HG02642 (cell line): ENCODE measurements around the gene LMX1A.
A peak's percentile ranks its signal among the peaks of the same experiment; 100 is the strongest.

ENCODE experiments used
- ATAC-seq: cut with Tn5 transposase; IDR thresholded peaks from one replicate; pipeline ENCODE4 v1.9.1; 2021; ENCODE audit warnings: mild to moderate bottlenecking; ENCODE audit not compliant: unreplicated experiment, poor library complexity

LMX1A gene

DNA sequence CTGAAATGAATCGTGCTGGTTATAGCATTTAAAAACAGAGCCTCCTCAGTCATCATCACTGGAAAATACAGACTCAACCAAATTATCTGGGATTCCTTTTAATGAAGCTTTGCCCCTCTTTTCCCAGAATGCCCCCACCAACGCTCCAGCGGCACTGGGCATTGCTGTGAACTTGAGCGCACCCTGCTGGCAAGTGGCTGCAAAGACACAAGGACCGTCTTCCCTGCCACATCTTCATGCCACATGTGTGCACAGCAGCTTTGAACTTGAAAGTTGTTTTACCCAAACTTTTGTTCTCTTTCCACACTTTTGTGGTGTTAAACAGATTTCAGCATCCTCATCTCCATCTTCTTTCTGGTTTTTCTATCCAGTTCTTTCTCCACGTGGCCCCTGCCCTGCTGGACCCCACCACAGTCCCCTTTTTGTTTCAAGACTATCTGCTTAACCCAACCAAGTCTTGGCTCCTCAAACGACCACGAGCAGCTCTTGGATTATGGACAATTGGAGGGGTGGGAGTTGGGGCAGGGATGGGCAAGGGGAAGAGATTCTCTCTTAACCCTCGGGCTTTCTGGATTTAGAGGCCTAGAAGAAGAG is 12.8 kb upstream of the LMX1A start:
- ATAC-seq, result peak; percentile 73

- ATAC-seq, result peak; percentile 62
Measured at GRCh38 chr1:165367375-165367993, 11.0 kb upstream of the LMX1A start.

GRCh38 chr1:165365341-165365740 is 8.8 kb upstream of the LMX1A start:
- ATAC-seq, result no peak

DNA sequence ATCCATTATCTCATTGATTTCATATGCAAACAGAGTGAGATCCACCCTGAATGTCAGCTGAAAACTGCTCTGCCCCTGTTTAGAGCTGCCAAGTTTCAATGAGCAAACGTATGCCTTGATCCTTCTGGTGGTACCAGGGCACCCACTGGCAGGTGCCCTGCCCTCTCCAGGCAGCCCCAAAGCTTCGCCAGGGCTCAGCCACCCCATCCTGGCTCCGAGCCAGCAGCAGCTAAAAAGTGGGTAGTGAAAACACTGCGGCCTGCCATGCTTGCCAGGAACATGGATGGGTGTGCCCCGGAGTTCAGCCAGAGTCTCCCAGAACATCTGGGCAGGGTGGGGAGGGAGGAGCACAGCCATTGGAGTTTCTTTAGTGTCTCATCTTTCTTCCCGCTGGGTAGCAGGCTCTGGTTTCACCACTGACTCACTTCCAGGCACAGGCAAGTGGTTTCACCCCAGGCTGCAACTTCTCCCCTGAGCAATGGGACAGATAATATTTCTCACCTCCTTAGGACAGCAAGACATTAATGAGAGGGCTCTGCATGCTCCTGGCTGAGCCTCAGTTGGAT is 8.1 kb upstream of the LMX1A start:
- no peak for ATAC-seq

DNA sequence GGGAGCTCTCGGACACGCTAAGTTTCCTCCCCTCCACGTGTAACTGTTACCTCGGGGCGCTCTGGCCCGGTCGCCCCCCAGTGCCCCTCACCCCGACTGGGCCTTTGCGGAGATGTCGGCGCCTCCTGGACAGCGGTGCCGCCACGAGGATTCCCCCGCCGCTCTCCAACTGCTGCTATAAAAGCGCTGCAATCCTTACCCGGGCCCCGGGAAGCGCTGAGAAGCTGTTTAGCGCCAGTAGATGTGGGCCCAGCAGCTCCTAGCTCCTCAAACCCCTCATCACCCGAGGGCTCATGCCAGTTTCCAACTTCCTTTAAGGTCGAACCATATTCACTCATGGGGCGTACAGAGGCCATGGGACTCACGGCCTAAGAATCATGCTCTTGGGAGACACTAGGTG is 361 bp upstream of the LMX1A start:
- ATAC-seq, result no peak

GRCh38 chr1:165355139-165355976 is 1.2 kb downstream of the LMX1A start:
- ATAC-seq, result no peak

- ATAC-seq, result no peak
Measured at GRCh38 chr1:165354739-165355138, 1.8 kb downstream of the LMX1A start.

DNA sequence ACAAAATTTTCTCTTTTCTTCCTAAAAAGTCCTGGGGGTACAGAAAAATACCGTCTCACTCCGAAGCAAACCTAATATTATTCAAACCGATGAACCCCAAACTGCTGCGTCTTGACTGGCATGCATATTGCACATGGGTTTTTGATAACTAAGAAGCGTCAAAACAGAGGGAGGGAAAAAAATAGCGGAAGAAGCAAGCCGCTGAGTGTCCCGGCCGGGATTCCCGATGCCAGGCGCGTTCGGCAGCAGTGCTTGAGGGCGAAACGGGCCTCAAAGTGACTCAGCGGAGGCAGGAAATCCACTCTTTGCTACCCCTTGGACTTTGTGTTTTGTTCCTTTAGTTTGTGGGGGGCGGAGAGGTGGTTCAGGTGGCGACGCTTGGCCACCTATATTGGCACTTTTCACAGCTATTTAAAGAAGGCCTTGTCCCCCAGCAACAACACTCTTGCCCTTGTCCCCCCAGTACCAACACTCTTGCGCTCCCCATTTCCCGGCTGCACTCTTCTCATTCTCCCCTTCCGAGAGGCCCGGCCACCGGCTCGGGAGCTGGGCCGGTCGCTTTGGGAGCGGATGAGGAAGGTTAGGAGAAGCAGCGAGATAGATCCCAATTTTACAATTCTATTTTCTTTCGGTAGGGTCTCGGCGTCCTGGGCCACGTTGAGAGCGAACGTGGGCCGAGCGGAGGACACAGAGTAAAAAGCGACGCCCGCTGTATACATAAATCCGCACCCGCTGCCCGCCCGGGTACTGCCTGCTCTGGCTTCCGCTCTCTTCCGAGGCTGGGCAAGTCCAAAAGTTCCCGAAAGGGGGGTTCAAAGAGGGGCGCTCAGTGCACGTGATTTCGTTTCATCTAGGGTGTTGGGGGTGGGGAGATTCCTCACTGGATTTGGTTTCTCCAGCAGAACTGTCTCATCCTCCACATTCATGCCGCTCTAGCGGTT is 2.5 kb downstream of the LMX1A start:
- ATAC-seq, result no peak

DNA sequence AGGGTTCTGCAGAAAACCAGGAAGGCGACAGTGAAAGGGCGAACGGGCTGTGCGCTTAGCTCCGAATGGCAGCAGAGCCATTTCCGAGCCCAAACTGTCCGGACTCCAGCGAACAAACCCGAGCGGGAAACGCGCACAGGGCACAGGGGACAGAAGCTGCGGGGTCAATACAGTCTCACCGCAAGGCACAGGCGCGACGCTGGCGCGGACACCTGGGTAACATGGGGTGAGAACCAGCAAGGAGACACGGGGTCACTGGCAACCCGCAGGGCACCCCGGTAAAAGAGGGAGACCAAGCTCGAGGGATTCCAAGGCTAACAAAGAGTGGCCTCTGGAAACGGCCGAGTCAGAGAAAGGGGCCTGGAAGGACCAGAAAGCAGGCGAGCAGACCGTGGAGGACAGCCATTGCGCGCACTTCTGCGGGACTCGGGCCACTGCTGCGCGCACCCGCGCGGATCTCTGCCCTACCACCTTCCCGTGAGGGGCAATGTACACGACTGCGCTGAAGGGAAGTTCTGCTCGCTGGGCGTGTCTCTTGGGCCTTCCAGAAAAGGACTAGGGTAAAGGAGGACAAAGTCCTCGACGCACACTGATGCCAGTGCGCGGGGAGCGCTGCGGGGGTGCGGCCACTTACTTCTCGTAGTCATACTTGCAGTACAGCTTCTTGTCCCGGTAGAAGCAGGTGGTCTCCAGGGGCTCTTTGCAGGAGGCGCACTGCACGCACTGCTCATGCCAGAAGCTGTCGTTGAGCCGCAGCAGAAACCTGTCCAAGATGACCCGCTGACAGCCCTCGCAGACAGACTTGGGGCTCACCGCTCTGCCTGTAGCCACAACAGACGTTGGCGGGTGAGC is 3.8 kb downstream of the LMX1A start:
- no peak for ATAC-seq

DNA sequence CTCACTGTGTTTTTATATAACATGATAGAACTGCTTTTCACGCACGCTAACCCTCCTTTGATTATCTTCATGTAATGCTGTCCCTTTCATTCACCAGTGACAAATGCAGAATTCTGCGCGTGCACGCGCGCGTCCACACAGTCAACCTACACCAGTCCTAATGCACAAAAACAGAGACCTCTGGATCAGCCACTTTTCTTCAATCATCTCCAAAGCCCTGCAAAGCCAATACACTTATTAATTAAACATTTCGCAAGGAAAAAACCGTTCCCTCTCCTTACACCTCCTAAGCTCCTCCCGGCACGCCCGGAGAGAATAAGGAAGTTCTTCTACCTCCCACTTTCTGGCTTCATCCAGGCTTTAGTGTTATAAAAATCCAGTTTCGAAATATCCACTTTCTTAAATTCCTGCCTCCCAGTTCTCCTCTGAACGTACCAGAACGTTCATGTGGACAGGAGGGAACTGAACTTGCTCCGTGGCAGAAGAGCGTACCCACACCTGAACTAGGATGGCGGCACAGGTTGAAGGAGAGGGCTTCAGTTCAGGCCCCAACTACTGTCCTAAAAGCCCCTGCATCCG is 4.6 kb downstream of the LMX1A start:
- no peak for ATAC-seq

- ATAC-seq, result no peak
Measured at GRCh38 chr1:165350840-165351239, 5.7 kb downstream of the LMX1A start.

GRCh38 chr1:165345502-165345901 is 11.0 kb downstream of the LMX1A start:
- ATAC-seq, result no peak

- no peak for ATAC-seq
Measured at GRCh38 chr1:165344736-165345135, 11.8 kb downstream of the LMX1A start.

GRCh38 chr1:165344198-165344597 is 12.3 kb downstream of the LMX1A start:
- no peak for ATAC-seq

DNA sequence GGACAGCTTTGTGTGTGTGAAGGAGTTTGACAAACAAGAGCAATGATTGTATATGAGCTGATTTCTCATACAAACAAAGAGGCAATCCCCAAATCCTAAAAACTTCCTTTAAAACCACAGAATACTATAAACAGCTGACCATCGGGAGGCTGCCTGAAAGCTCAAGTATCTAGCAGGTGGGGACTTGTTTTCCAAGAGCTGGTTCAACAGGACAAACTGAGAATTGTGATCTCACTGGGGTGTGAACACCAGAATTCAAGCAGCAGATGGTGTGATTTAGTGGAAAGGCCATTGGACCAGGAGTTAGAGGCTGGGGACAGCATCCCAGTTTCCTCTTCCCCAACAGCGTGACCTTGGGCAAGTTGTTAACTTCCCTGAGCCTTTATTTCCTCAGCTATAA is 13.9 kb downstream of the LMX1A start:
- no peak for ATAC-seq

DNA sequence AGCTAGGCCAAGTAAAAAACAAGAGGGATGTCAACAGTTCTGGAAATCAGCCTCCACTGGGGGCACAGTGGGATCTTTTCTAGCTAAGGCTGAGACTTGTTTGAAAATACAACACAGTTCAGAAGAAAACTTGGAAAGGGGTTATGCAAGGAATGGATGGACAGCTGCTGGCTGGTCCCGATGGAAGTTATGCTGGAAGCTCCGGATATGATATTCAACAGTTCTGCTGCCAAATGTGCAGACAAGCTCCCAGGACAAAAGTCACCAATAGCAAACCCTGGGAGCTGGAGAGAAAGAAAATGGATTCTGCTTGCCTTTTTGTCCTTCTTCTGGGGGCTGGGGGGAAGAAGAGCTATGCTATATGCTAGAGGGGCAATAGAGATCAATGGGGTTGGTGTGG is 14.3 kb downstream of the LMX1A start:
- no peak for ATAC-seq

- no peak for ATAC-seq
Measured at GRCh38 chr1:165339164-165339563, 17.4 kb downstream of the LMX1A start.

DNA sequence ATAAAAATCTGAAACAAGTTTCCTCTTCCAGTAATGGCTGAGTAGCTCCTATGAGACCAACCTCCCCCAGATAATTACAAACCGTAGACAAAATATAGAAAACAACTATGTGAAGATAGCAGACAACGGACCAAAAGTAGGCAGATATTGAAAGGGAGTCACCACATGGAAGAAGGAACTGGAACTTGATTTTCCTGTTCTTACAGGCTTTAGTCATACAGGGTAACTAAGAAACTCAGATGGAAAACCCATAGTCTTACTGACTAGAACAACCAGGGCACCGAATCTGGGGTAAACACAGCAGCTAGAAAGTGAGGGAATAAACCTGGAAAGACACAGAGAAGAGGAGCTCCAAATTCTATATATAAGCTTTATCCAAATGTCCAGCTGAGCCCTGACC is 26.0 kb downstream of the LMX1A start:
- no peak for ATAC-seq

DNA sequence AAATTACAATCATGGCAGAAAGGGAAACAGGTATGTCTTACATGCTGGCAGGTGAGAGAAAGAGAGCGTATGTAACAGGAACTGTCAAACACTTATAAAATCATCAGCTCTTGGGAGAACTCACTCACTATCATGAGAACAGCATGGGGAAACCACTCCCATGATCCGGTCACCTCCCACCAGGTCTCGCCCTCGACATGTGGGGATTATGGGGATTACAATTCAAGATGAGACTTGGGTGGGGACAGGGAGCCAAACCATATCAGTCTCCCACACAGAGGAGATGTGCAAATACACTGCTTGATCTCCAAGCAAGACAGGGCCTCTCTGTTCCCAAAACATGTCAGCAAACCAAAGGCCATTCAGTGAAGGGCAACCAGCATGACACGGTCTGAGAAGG is 27.4 kb downstream of the LMX1A start:
- no peak for ATAC-seq
